Measurements from ENCODE around the gene ADGRB3.

ADGRB3 gene

GRCh38 chr6:69164564-69165229, 529.6 kb downstream of the ADGRB3 start:
- no peaks in the 10 kb centered on the region for H3K4me1 ChIP-seq
- H3K9me3 ChIP-seq (ENCODE audit: control insufficient read depth, low read length) = no peaks in the 10 kb centered on the region
- no peak overlapping the region for H3K9ac ChIP-seq
- H3K4me2 ChIP-seq (ENCODE audit: low read length) = no peak overlapping the region
- no peak overlapping the region for H3K27ac ChIP-seq
- H3K36me3 ChIP-seq (ENCODE audit: control insufficient read depth, insufficient read depth, low read length) = no peaks in the 10 kb centered on the region
- no peak overlapping the region for H3K4me3 ChIP-seq (ENCODE audit: low read depth, low read length)
- H3K79me2 ChIP-seq = no peaks in the 10 kb centered on the region
- no peak overlapping the region for H2AFZ ChIP-seq
- TF ChIP-seq CTCF (IDR thresholded peaks at IDR 0.05) = no peak
- H3K27me3 ChIP-seq (ENCODE audit: control insufficient read depth, insufficient read depth, low read length) = no peaks in the 10 kb centered on the region

GRCh38 chr6:69179681-69180080, 544.6 kb downstream of the ADGRB3 start:
- no peak overlapping the region for H3K4me2 ChIP-seq (ENCODE audit: low read length)
- no peak overlapping the region for H3K4me3 ChIP-seq (ENCODE audit: low read depth, low read length)
- H3K36me3 ChIP-seq (ENCODE audit: control insufficient read depth, insufficient read depth, low read length) = no peaks in the 10 kb centered on the region
- no peaks in the 10 kb centered on the region for H3K4me1 ChIP-seq
- H3K9me3 ChIP-seq (ENCODE audit: control insufficient read depth, low read length) = no peaks in the 10 kb centered on the region
- no peak overlapping the region for H2AFZ ChIP-seq
- no peak overlapping the region for H3K9ac ChIP-seq
- H3K79me2 ChIP-seq = no peaks in the 10 kb centered on the region
- H3K27me3 ChIP-seq (ENCODE audit: control insufficient read depth, insufficient read depth, low read length) = no peaks in the 10 kb centered on the region
- TF ChIP-seq CTCF (IDR thresholded peaks at IDR 0.05) = no peak
- H3K27ac ChIP-seq = no peak overlapping the region

GRCh38 chr6:69180361-69181067, 545.4 kb downstream of the ADGRB3 start:
- no peak for TF ChIP-seq CTCF (IDR thresholded peaks at IDR 0.05)
- no peaks in the 10 kb centered on the region for H3K4me1 ChIP-seq
- H3K4me2 ChIP-seq (ENCODE audit: low read length) = no peak overlapping the region
- no peaks in the 10 kb centered on the region for H3K27me3 ChIP-seq (ENCODE audit: control insufficient read depth, insufficient read depth, low read length)
- no peak overlapping the region for H2AFZ ChIP-seq
- no peaks in the 10 kb centered on the region for H3K36me3 ChIP-seq (ENCODE audit: control insufficient read depth, insufficient read depth, low read length)
- H3K9ac ChIP-seq = no peak overlapping the region
- no peaks in the 10 kb centered on the region for H3K9me3 ChIP-seq (ENCODE audit: control insufficient read depth, low read length)
- H3K79me2 ChIP-seq = no peaks in the 10 kb centered on the region
- H3K27ac ChIP-seq = no peak overlapping the region
- no peak overlapping the region for H3K4me3 ChIP-seq (ENCODE audit: low read depth, low read length)

GRCh38 chr6:69181964-69182363, 546.9 kb downstream of the ADGRB3 start:
- H3K79me2 ChIP-seq = no peaks in the 10 kb centered on the region
- H3K27ac ChIP-seq = no peak overlapping the region
- H3K9ac ChIP-seq = no peak overlapping the region
- no peaks in the 10 kb centered on the region for H3K4me1 ChIP-seq
- no peak overlapping the region for H3K4me2 ChIP-seq (ENCODE audit: low read length)
- no peak for TF ChIP-seq CTCF (IDR thresholded peaks at IDR 0.05)
- H3K27me3 ChIP-seq (ENCODE audit: control insufficient read depth, insufficient read depth, low read length) = no peaks in the 10 kb centered on the region
- no peaks in the 10 kb centered on the region for H3K36me3 ChIP-seq (ENCODE audit: control insufficient read depth, insufficient read depth, low read length)
- no peak overlapping the region for H2AFZ ChIP-seq
- H3K9me3 ChIP-seq (ENCODE audit: control insufficient read depth, low read length) = no peaks in the 10 kb centered on the region
- no peak overlapping the region for H3K4me3 ChIP-seq (ENCODE audit: low read depth, low read length)

- Histone ChIP-seq H3K9ac (no peak overlapping the region), H3K4me2 (ENCODE audit: low read length) (no peak overlapping the region), H3K27me3 (ENCODE audit: control insufficient read depth, insufficient read depth, low read length) (no peaks in the 10 kb centered on the region), H3K36me3 (ENCODE audit: control insufficient read depth, insufficient read depth, low read length) (no peaks in the 10 kb centered on the region), H3K9me3 (ENCODE audit: control insufficient read depth, low read length) (no peaks in the 10 kb centered on the region), H2AFZ (no peak overlapping the region), H3K4me1 (no peaks in the 10 kb centered on the region), H3K79me2 (no peaks in the 10 kb centered on the region), H3K27ac (no peak overlapping the region), H3K4me3 (ENCODE audit: low read depth, low read length) (no peak overlapping the region)
- TF ChIP-seq CTCF (IDR thresholded peaks at IDR 0.05) = no peak
These were observed 550.2 kb downstream of the ADGRB3 start for GRCh38 chr6:69185276-69185675.
